Body of pancreas (tissue), 4 donors: ENCODE measurements around the gene FKBP11.

Experiments
- CTCF ChIP-seq, 7 experiments: fragments of 450-650 bp in 4 of 7; fragments of 200-600 bp in 3 of 7; sonication (generic) in 3 of 7; IDR thresholded peaks; one replicate each; pipeline ENCODE4 v1.5.1; 2016 to 2019; ENCODE audit warnings: antibody characterized with exemption in 7 of 7
- POLR2A ChIP-seq, 3 donors: fragments of 450-650 bp; IDR thresholded peaks; one replicate each; pipeline ENCODE4 v1.6.1; 2016; ENCODE audit warnings: antibody characterized with exemption in 3 of 3, mild to moderate bottlenecking in 2 of 3

- TF ChIP-seq CTCF (IDR thresholded peaks at IDR 0.05) (no peak), POLR2A (IDR thresholded peaks at IDR 0.05) (no peak)
Observed at GRCh38 chr12:48923117-48923516, 2.2 kb downstream of the FKBP11 start.
